HepG2 (cell line): ENCODE data around the gene PDZD4. TPM values are rescaled to one million over a fixed set of nuclear protein-coding genes. Genes with fewer than 3 reads are reported as not detected.

Experiments
- ATAC-seq: fragments of 200-7000 bp; cut with Tn5 transposase; 3 replicates; pipeline ENCODE4 v1.9.1; 2020; ENCODE audit warnings: mild to moderate bottlenecking, moderate library complexity
- BruUV-seq: library from RNA; stranded (reverse); fragments of 400-500 nt; replicated peaks from 2 replicates; lab custom pipeline; 2021; lab: Mats Ljungman, UMichigan
- CTCF ChIA-PET: fragments of 300-600 bp; formaldehyde crosslinking; extraction: SDS; loops from one replicate; lab custom pipeline; 2021; ENCODE audit warnings: low total read pairs, inconsistent platforms, low intra/inter-chr PET ratio; lab: Yijun Ruan, JAX
- POLR2A ChIA-PET: fragments of 350-600 bp; sonication (Branson Sonifier 250); formaldehyde crosslinking; loops from one replicate; lab custom pipeline; 2020; ENCODE audit warnings: antibody characterized with exemption, inconsistent platforms; lab: Yijun Ruan, JAX
- DNase-seq: peaks from one replicate; pipeline ENCODE4 v3.0.0-alpha.2; 2015; ENCODE audit warnings: low spot score
- FAIRE-seq: peaks from 3 replicates; lab custom pipeline; 2011; peaks lifted over from hg19 to GRCh38; lab: Jason Lieb, UNC
- H2AFZ ChIP-seq: one replicate; pipeline ENCODE4 v1.6.1; 2011; ENCODE audit warnings: low read length, inconsistent platforms
- H3K27ac ChIP-seq: fragments of 300-600 bp; 3 replicates; pipeline ENCODE4 v1.8.0; 2011; ENCODE audit warnings: mixed run types, mild to moderate bottlenecking, mixed read lengths, low read length, inconsistent platforms; ENCODE audit not compliant: insufficient read depth; ENCODE audit errors: extremely low read length
- H3K27me3 ChIP-seq, 2 experiments: fragments of 200-600 bp in 1 of 2; 2 replicates in 1 of 2; 3 replicates in 1 of 2; pipeline versions ENCODE4 v1.6.0 to v1.8.0; 2011; ENCODE audit warnings: low read length in 2 of 2, mild to moderate bottlenecking in 2 of 2, moderate library complexity in 2 of 2, inconsistent platforms in 1 of 2; ENCODE audit not compliant: insufficient read depth in 2 of 2, control insufficient read depth in 1 of 2
- H3K36me3 ChIP-seq, 2 experiments: fragments of 200-600 bp in 1 of 2; replicated peaks in 1 of 2; 2 replicates in 1 of 2; 3 replicates in 1 of 2; pipeline versions ENCODE4 v1.5.1 to v1.8.0; 2011; ENCODE audit warnings: low read length in 2 of 2, inconsistent platforms in 1 of 2; ENCODE audit not compliant: insufficient read depth in 2 of 2, control insufficient read depth in 1 of 2
- H3K4me1 ChIP-seq: 2 replicates; pipeline ENCODE4 v1.5.1; 2012; ENCODE audit warnings: low read length, inconsistent platforms; ENCODE audit not compliant: insufficient read depth
- H3K4me2 ChIP-seq: 2 replicates; pipeline ENCODE4 v1.6.0; 2011; ENCODE audit warnings: low read depth, low read length, inconsistent platforms
- H3K4me3 ChIP-seq, 3 experiments: fragments of 200-600 bp in 1 of 3; sonication (generic), shearing (Covaris generic) in 1 of 3; replicated peaks in 1 of 3; 2 replicates each; pipeline ENCODE4 v1.5.1; 2011 to 2016; ENCODE audit warnings: low read length in 3 of 3, inconsistent platforms in 2 of 3, low read depth in 2 of 3, mild to moderate bottlenecking in 2 of 3, control low read depth in 1 of 3, mixed read lengths in 1 of 3; ENCODE audit not compliant: insufficient read depth in 1 of 3
- H3K79me2 ChIP-seq: one replicate; pipeline ENCODE4 v1.6.1; 2011; ENCODE audit warnings: low read length, inconsistent platforms; ENCODE audit not compliant: insufficient read depth
- H3K9ac ChIP-seq: 2 replicates; pipeline ENCODE4 v1.6.0; 2011; ENCODE audit warnings: mild to moderate bottlenecking, low read depth, low read length, inconsistent platforms; ENCODE audit not compliant: insufficient read depth
- H3K9me3 ChIP-seq: 2 replicates; pipeline ENCODE4 v1.5.1; 2012; ENCODE audit warnings: mild to moderate bottlenecking, low read length
- H4K20me1 ChIP-seq: 2 replicates; pipeline ENCODE4 v1.6.0; 2011; ENCODE audit warnings: inconsistent platforms, mild to moderate bottlenecking, low read length, moderate library complexity; ENCODE audit not compliant: insufficient read depth
- ATF3 ChIP-seq: sonication (generic); formaldehyde crosslinking; IDR thresholded peaks from 2 replicates; pipeline ENCODE4 v1.4.0; 2020; ENCODE audit warnings: missing genetic modification reagents
- CAMTA2 ChIP-seq: sonication (generic); formaldehyde crosslinking; IDR thresholded peaks from 2 replicates; pipeline ENCODE4 v1.4.0; 2020; ENCODE audit warnings: mild to moderate bottlenecking, missing genetic modification reagents, borderline replicate concordance
- EZH2 ChIP-seq: conservative IDR thresholded peaks from 2 replicates; pipeline ENCODE4 v1.6.1; 2012; ENCODE audit warnings: mild to moderate bottlenecking, low read depth, low read length, moderate library complexity
- GZF1 ChIP-seq: sonication (generic); formaldehyde crosslinking; IDR thresholded peaks from 2 replicates; pipeline ENCODE4 v1.5.1; 2020; ENCODE audit warnings: mild to moderate bottlenecking, missing genetic modification reagents
- POGZ ChIP-seq: sonication (generic); formaldehyde crosslinking; IDR thresholded peaks from 2 replicates; pipeline ENCODE4 v1.4.0; 2020; ENCODE audit warnings: mild to moderate bottlenecking, missing genetic modification reagents
- REPIN1 ChIP-seq: sonication (generic); formaldehyde crosslinking; IDR thresholded peaks from 2 replicates; pipeline ENCODE4 v1.8.0; 2022; ENCODE audit warnings: missing genetic modification reagents, low read depth, mild to moderate bottlenecking, borderline replicate concordance
- TRAFD1 ChIP-seq: sonication (generic); formaldehyde crosslinking; IDR thresholded peaks from 2 replicates; pipeline ENCODE4 v1.5.1; 2020; ENCODE audit warnings: missing genetic modification reagents, mild to moderate bottlenecking, borderline replicate concordance
- YEATS2 ChIP-seq: sonication (generic); formaldehyde crosslinking; IDR thresholded peaks from 2 replicates; pipeline ENCODE4 v1.4.0; 2020; ENCODE audit warnings: missing genetic modification reagents, borderline replicate concordance
- ZNF17 ChIP-seq: sonication (generic); formaldehyde crosslinking; IDR thresholded peaks from 2 replicates; pipeline ENCODE4 v1.5.0; 2020; ENCODE audit warnings: mild to moderate bottlenecking, missing genetic modification reagents
- ZNF224 ChIP-seq: sonication (generic); formaldehyde crosslinking; IDR thresholded peaks from 2 replicates; pipeline ENCODE4 v1.5.0; 2020; ENCODE audit warnings: mild to moderate bottlenecking, missing genetic modification reagents
- ZNF280D ChIP-seq: sonication (generic); formaldehyde crosslinking; IDR thresholded peaks from 2 replicates; pipeline ENCODE4 v1.5.1; 2020; ENCODE audit warnings: mild to moderate bottlenecking, missing genetic modification reagents
- ZNF503 ChIP-seq: sonication (generic); formaldehyde crosslinking; IDR thresholded peaks from 2 replicates; pipeline ENCODE4 v1.4.0; 2020; ENCODE audit warnings: missing genetic modification reagents
- ZNF670 ChIP-seq: sonication (generic); formaldehyde crosslinking; IDR thresholded peaks from 2 replicates; pipeline ENCODE4 v1.8.0; 2022; ENCODE audit warnings: mild to moderate bottlenecking, missing genetic modification reagents, borderline replicate concordance
- ZSCAN25 ChIP-seq: sonication (generic); formaldehyde crosslinking; IDR thresholded peaks from 2 replicates; pipeline ENCODE4 v1.8.0; 2022; ENCODE audit warnings: mild to moderate bottlenecking, missing genetic modification reagents
- WGBS: methylation state at CpG from one replicate; pipeline ENCODE4 v1.1.6; 2017; ENCODE audit warnings: low lambda C conversion rate; 5-methylcytosine and 5-hydroxymethylcytosine counted together
- in situ Hi-C: cut with HindIII; loops from 2 replicates; pipeline ENCODE4 v1.10.0; 2017; ENCODE audit warnings: low pct_unique_long_range_greater_than_20kb; ENCODE audit not compliant: extremely low pct_ligation_motif_present
- intact Hi-C: fragments of 100-400 bp; cut with micrococcal nuclease; formaldehyde crosslinking; loops from one replicate; pipeline ENCODE4 v1.10.0; 2022; ENCODE audit not compliant: unreplicated experiment
- polyA plus RNA-seq, 8 experiments: library from polyadenylated mRNA; depleted of rRNA in 3 of 8; stranded (reverse) in 7 of 8; unstranded in 1 of 8; fragments of >200 nt; fragmentation: Illumina TruSeq in 4 of 8; extraction: Trizol in 4 of 8; gene quantifications; 2 replicates each; pipeline versions ENCODE4 v1.2.1 to v1.2.3, GENCODE V29; 2011 to 2016; ENCODE audit warnings: low read depth in 4 of 8, missing spikeins in 1 of 8, mixed read lengths in 1 of 8; ENCODE audit not compliant: insufficient read depth in 1 of 8
- total RNA-seq, 5 experiments: library from RNA; depleted of rRNA; stranded (reverse); fragments of >200 nt; fragmentation: Illumina TruSeq; extraction: Trizol; gene quantifications; 2 replicates each; pipeline ENCODE4 v1.2.3, GENCODE V29; 2016; ENCODE audit warnings: low read depth in 1 of 5

The PDZD4 gene
- total and polyA plus RNA-seq, 2 of the 13 experiments (the other 11 are each of a cell fraction or from before 2014, with no cell fraction given): not detected

GRCh38 chrX:153863251-153863991 is 33.1 kb upstream of the PDZD4 start (continued):
- TF ChIP-seq CAMTA2 (CRISPR knock-in tag) (no peak), POGZ (CRISPR knock-in tag) (no peak), YEATS2 (CRISPR knock-in tag) (no peak), ZSCAN25 (CRISPR knock-in tag) (no peak), ZNF17 (CRISPR knock-in tag) (no peak)

DNA sequence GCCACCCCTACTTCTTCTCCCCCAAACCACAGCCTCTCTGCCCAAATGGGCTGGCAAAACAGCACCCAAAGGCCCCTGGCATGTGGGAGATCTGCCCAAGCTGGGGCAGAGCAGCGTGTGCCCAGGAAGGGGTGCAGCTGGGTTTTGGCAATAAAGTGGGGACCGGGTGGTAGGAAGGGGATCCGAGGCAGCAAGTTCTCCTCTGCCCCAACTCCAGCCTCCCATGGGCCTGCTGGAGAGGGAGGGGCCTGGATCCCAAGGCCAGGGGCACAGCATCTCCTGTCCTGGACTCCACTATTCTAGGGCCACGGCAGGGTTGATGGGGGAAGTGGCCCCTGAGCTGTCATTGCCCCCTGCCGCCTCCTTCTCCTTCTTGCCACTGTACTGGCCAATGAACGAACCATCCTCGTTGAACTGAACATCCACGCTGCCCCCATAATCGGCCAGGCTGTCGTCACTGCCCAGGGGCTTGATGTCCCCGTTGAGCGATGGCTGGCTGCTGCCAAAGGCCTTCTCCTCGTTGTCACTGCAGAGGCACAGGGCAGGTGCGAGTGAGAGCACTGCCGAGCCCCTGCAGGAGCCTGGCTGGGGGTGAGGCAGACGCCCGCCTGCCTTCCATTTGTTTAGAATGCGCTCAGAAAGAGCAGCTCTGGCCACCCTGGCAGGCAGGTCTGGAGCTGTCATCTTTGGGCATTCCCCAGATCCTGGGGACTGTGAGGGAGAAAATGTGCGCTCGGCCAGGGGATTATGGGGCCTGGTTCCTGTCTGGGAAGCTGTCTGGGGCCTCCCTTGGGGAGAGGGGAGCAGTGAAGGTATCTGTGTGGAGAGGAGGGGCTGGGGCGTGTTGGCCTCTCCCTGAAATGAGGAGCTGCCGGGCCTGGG is 32.3 kb upstream of the PDZD4 start:
- ChIA-PET POLR2A (no interaction called here), CTCF (no interaction called here)
- Histone ChIP-seq H3K4me2 (no peak overlapping the region), H3K79me2 (no peaks in the 10 kb centered on the region), H4K20me1 (no peaks in the 10 kb centered on the region), H3K4me3 (no peak overlapping the region), H3K4me1 (no peaks in the 10 kb centered on the region), H3K36me3 (no peaks in the 10 kb centered on the region), H3K9me3 (no peaks in the 10 kb centered on the region), H3K9ac (no peak overlapping the region), H3K27ac (no peak overlapping the region), H2AFZ (no peak overlapping the region), H3K27me3 (no peaks in the 10 kb centered on the region; a peak in 1 of 5 replicates)
- intact Hi-C loops (no loop called here), in situ Hi-C loops (no loop called here)
- FAIRE-seq: no peak
- no peak for ATAC-seq
- DNase-seq: no peak
- 40% methylated on average over 2 of the region's 22 CpGs for WGBS
- no TSS peak for BruUV-seq
- TF ChIP-seq ZNF670 (CRISPR knock-in tag): no peak
- no peak for TF ChIP-seq ZNF503 (CRISPR knock-in tag)
- no peak for TF ChIP-seq ZNF280D (CRISPR knock-in tag)
- no peak for TF ChIP-seq ZNF224
- TF ChIP-seq ATF3: no peak
- TF ChIP-seq TRAFD1 (CRISPR knock-in tag): no peak
- TF ChIP-seq GZF1: no peak
- no peak for TF ChIP-seq EZH2
- no peak for TF ChIP-seq REPIN1
